Measurements from ENCODE around the gene NOP14.

NOP14 gene

DNA sequence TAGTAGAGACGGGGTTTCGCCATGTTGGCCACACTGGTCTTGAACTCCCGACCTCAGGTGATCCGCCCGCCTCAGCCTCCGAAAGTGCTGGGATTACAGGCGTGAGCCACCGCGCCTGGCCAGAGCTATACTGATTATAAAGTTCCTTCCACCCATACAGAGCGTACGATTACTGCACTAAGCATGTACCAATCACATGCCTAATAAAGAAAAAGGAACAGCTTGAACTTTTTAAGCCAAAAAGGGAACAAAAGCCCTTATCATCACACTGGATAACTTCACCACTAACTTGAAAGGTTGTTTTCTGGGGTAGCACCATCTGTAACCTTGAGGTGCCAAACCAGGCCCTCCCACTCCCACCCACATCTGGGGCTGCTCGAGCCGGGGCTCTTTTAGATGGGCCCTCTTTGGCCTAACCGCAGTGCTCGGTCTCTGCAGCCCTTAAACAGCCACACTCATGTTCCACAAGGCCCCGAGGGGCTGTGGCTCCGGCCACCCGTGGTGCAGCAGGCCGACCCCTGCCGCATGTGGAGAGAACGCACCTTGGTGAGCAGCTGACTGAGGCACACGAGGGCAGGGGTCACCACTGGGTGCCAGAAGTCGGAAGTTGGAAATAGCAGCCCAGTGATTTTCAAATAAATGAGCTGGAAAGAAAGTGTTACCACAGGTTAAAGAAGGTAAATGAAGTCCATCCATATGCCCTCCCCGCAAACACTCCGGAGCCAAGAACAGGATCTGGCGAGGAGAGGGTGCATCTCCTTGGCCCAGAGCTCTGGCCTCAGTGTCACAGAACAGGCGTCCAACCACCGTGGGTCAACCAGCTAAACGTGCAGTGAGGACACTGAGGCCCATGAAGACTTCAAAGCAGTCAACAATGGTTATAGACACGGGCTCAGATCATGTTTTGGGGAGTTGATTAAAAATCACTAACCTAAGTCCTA is 18.4 kb downstream of the NOP14 start:
- Mint-ChIP-seq H3K9me3 (no peaks in the 10 kb centered on the region), H3K27ac (no peak overlapping the region), H3K27me3 (ENCODE audit: low read depth) (no peaks in the 10 kb centered on the region), H3K4me1 (no peaks in the 10 kb centered on the region), H3K4me3 (no peak overlapping the region), H3K36me3 (ENCODE audit: low read depth) (peaks cover 69% of the 10 kb centered on the region)
- TF ChIP-seq, protein P1, sequence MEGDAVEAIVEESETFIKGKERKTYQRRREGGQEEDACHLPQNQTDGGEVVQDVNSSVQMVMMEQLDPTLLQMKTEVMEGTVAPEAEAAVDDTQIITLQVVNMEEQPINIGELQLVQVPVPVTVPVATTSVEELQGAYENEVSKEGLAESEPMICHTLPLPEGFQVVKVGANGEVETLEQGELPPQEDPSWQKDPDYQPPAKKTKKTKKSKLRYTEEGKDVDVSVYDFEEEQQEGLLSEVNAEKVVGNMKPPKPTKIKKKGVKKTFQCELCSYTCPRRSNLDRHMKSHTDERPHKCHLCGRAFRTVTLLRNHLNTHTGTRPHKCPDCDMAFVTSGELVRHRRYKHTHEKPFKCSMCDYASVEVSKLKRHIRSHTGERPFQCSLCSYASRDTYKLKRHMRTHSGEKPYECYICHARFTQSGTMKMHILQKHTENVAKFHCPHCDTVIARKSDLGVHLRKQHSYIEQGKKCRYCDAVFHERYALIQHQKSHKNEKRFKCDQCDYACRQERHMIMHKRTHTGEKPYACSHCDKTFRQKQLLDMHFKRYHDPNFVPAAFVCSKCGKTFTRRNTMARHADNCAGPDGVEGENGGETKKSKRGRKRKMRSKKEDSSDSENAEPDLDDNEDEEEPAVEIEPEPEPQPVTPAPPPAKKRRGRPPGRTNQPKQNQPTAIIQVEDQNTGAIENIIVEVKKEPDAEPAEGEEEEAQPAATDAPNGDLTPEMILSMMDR (IDR thresholded peaks at IDR 0.05; ENCODE audit: unreplicated experiment in 3 of 3), result no peak

GRCh38 chr4:2944091-2944482 is 19.1 kb downstream of the NOP14 start:
- Mint-ChIP-seq H3K9me3 (no peaks in the 10 kb centered on the region), H3K27me3 (ENCODE audit: low read depth) (no peaks in the 10 kb centered on the region), H3K27ac (no peak overlapping the region), H3K4me1 (no peaks in the 10 kb centered on the region), H3K36me3 (ENCODE audit: low read depth) (peaks cover 72% of the 10 kb centered on the region), H3K4me3 (no peak overlapping the region)
- TF ChIP-seq, protein P1 (IDR thresholded peaks at IDR 0.05; ENCODE audit: unreplicated experiment in 3 of 3), result no peak

GRCh38 chr4:2943364-2944090 is 19.7 kb downstream of the NOP14 start:
- Mint-ChIP-seq H3K9me3 (no peaks in the 10 kb centered on the region), H3K27me3 (ENCODE audit: low read depth) (no peaks in the 10 kb centered on the region), H3K4me3 (no peak overlapping the region), H3K4me1 (no peaks in the 10 kb centered on the region), H3K27ac (no peak overlapping the region), H3K36me3 (ENCODE audit: low read depth) (peaks cover 72% of the 10 kb centered on the region)
- TF ChIP-seq, protein P1 (IDR thresholded peaks at IDR 0.05; ENCODE audit: unreplicated experiment in 3 of 3), result no peak

GRCh38 chr4:2942532-2943363 is 20.5 kb downstream of the NOP14 start:
- Mint-ChIP-seq H3K27me3 (ENCODE audit: low read depth) (no peaks in the 10 kb centered on the region), H3K4me3 (no peak overlapping the region), H3K4me1 (no peaks in the 10 kb centered on the region), H3K36me3 (ENCODE audit: low read depth) (peaks cover 70% of the 10 kb centered on the region), H3K27ac (peak overlapping the region in 1 of 3 experiments; percentile 37), H3K9me3 (no peaks in the 10 kb centered on the region)
- TF ChIP-seq, protein P1 (IDR thresholded peaks at IDR 0.05; ENCODE audit: unreplicated experiment in 3 of 3), result no peak

DNA sequence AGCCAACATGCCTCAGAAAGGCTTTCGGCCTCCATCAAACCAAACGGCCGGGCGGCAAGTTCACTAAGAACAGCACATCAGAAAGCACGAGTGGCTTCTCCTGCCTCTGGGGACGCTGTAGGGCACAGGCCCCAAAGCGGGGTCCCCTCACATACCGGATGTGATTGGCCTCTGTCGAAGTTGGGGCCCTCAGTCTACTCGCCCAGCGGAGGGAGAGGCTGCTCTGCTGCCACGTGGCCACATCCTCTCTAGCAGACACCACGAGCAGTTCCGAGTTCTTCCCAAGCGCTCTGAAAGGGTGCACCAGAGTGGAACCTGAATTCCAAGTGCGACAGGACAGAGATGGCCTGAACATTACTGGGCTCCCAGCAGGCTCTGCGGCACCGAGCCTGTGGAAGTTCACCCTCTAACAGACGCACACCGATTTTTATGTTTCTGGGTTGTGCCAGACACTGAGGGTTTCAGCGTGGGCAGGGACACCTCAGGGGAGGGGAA is 21.1 kb downstream of the NOP14 start:
- H3K36me3 Mint-ChIP-seq (ENCODE audit: low read depth), result peaks cover 65% of the 10 kb centered on the region

More for the DNA sequence above, 21.1 kb downstream of the NOP14 start:
- TF ChIP-seq, protein P1 (IDR thresholded peaks at IDR 0.05; ENCODE audit: unreplicated experiment in 3 of 3), result no peak
- Mint-ChIP-seq H3K27me3 (ENCODE audit: low read depth) (no peaks in the 10 kb centered on the region), H3K9me3 (no peaks in the 10 kb centered on the region), H3K27ac (peak overlapping the region in 1 of 3 experiments; percentile 37), H3K4me3 (no peak overlapping the region), H3K4me1 (peaks cover 2% of the 10 kb centered on the region)

All from nephron (organoid).